Activated T-cell treated with anti-CD3 and anti-CD28 coated beads, Interleukin-2, amount 50 U/mL, for 72 hours (primary cell): ENCODE data around the gene PPM1H. TPM values are rescaled to one million over a fixed set of nuclear protein-coding genes. Genes with fewer than 3 reads are reported as not detected.

Experiments used
- ATAC-seq, 2 donors: fragments of 150-1000 bp; cut with Tn5 transposase; replicated peaks in 1 of 2; 2 replicates each; pipeline ENCODE4 v1.10.0; 2021; ENCODE audit warnings: moderate library complexity in 2 of 2, mild to moderate bottlenecking in 1 of 2
- DNase-seq, 2 donors: peaks; one replicate each; pipeline ENCODE4 v3.0.0; 2021 to 2022; ENCODE audit warnings: mixed read lengths in 1 of 2
- H3K27ac Mint-ChIP-seq: one replicate; pipeline ENCODE4 v1.8.0; 2022; ENCODE audit warnings: mild to moderate bottlenecking, moderate library complexity, mixed read lengths
- H3K27me3 Mint-ChIP-seq: one replicate; pipeline ENCODE4 v1.8.0; 2022; ENCODE audit warnings: low read depth, mixed read lengths
- H3K36me3 Mint-ChIP-seq, 2 donors: one replicate each; pipeline ENCODE4 v1.8.0; 2022; ENCODE audit warnings: mixed read lengths in 2 of 2, mild to moderate bottlenecking in 1 of 2; ENCODE audit not compliant: insufficient read depth in 2 of 2
- H3K4me1 Mint-ChIP-seq: one replicate; pipeline ENCODE4 v1.8.0; 2022; ENCODE audit warnings: low read depth, mixed read lengths
- H3K4me3 Mint-ChIP-seq, 2 donors: one replicate each; pipeline ENCODE4 v1.8.0; 2022; ENCODE audit warnings: mild to moderate bottlenecking in 2 of 2, mixed read lengths in 2 of 2, moderate library complexity in 2 of 2
- H3K9me3 Mint-ChIP-seq, 2 donors: one replicate each; pipeline ENCODE4 v1.8.0; 2022; ENCODE audit warnings: mixed read lengths in 2 of 2
- total RNA-seq, 2 donors: library from RNA; stranded (reverse); gene quantifications; one replicate each; pipeline ENCODE4 v1.2.3, GENCODE V29; 2022

PPM1H gene
- total RNA-seq, 2 donors from 2014 or later: not detected

GRCh38 chr12:62694632-62695031, 240.3 kb downstream of the PPM1H start:
- Mint-ChIP-seq H3K4me1 (no peaks in the 10 kb centered on the region), H3K9me3 (no peaks in the 10 kb centered on the region), H3K4me3 (no peak overlapping the region), H3K27ac (no peak overlapping the region), H3K36me3 (no peaks in the 10 kb centered on the region), H3K27me3 (peaks cover 7% of the 10 kb centered on the region)
- ATAC-seq (no peak), DNase-seq (no peak)

GRCh38 chr12:62694116-62694515, 240.8 kb downstream of the PPM1H start:
- no peaks in the 10 kb centered on the region for H3K36me3 Mint-ChIP-seq
- H3K4me1 Mint-ChIP-seq: no peaks in the 10 kb centered on the region
- no peak overlapping the region for H3K27ac Mint-ChIP-seq
- DNase-seq (no peak), ATAC-seq (no peak)
- peaks cover 7% of the 10 kb centered on the region for H3K27me3 Mint-ChIP-seq
- no peak overlapping the region for H3K4me3 Mint-ChIP-seq
- no peaks in the 10 kb centered on the region for H3K9me3 Mint-ChIP-seq

- DNase-seq: no peak
- ATAC-seq: no peak
- no peaks in the 10 kb centered on the region for H3K9me3 Mint-ChIP-seq
- H3K4me1 Mint-ChIP-seq: no peaks in the 10 kb centered on the region
- H3K36me3 Mint-ChIP-seq: no peaks in the 10 kb centered on the region
- H3K4me3 Mint-ChIP-seq: no peak overlapping the region
- H3K27me3 Mint-ChIP-seq: peaks cover 7% of the 10 kb centered on the region
- no peak overlapping the region for H3K27ac Mint-ChIP-seq
These were observed 241.4 kb downstream of the PPM1H start for GRCh38 chr12:62693376-62694050.

- Mint-ChIP-seq H3K27me3 (peaks cover 7% of the 10 kb centered on the region), H3K9me3 (no peaks in the 10 kb centered on the region), H3K36me3 (no peaks in the 10 kb centered on the region), H3K4me1 (no peaks in the 10 kb centered on the region), H3K27ac (no peak overlapping the region), H3K4me3 (no peak overlapping the region)
- ATAC-seq (no peak), DNase-seq (no peak)
These were observed 242.1 kb downstream of the PPM1H start for GRCh38 chr12:62692884-62693283.

DNA sequence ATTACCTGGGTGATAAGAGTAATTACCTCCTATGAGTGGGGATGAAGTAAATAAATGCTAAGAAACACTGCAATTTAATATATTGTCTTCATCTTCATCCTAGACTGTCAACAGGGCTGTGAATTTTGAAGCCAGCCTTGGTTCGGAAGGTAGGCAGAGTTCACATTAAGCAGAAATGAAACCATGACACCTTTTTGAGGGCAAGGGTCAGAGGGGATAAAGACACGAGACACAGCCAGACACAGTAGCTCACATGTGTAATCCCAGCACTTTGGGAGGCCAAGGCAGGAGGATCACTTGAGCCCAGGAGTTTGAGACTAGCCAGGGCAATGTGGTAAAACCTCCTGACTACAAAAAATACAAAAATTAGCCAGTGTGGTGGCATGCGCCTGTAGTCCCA, 243.6 kb downstream of the PPM1H start:
- H3K27ac Mint-ChIP-seq: no peak overlapping the region
- no peaks in the 10 kb centered on the region for H3K9me3 Mint-ChIP-seq
- H3K27me3 Mint-ChIP-seq: peaks cover 7% of the 10 kb centered on the region
- H3K4me1 Mint-ChIP-seq: no peaks in the 10 kb centered on the region
- no peak overlapping the region for H3K4me3 Mint-ChIP-seq
- ATAC-seq (no peak), DNase-seq (no peak)
- no peaks in the 10 kb centered on the region for H3K36me3 Mint-ChIP-seq

GRCh38 chr12:62689042-62689839, 245.7 kb downstream of the PPM1H start:
- no peak overlapping the region for H3K27ac Mint-ChIP-seq
- no peak overlapping the region for H3K4me3 Mint-ChIP-seq
- no peaks in the 10 kb centered on the region for H3K4me1 Mint-ChIP-seq
- H3K36me3 Mint-ChIP-seq: no peaks in the 10 kb centered on the region
- peaks cover 7% of the 10 kb centered on the region for H3K27me3 Mint-ChIP-seq
- ATAC-seq (no peak), DNase-seq (no peak)
- H3K9me3 Mint-ChIP-seq: no peaks in the 10 kb centered on the region

GRCh38 chr12:62686938-62687337, 248.0 kb downstream of the PPM1H start:
- Mint-ChIP-seq H3K4me3 (no peak overlapping the region), H3K27ac (no peak overlapping the region), H3K36me3 (no peaks in the 10 kb centered on the region), H3K9me3 (no peaks in the 10 kb centered on the region), H3K4me1 (no peaks in the 10 kb centered on the region), H3K27me3 (peaks cover 11% of the 10 kb centered on the region)
- ATAC-seq: no peak
- DNase-seq: no peak

DNA sequence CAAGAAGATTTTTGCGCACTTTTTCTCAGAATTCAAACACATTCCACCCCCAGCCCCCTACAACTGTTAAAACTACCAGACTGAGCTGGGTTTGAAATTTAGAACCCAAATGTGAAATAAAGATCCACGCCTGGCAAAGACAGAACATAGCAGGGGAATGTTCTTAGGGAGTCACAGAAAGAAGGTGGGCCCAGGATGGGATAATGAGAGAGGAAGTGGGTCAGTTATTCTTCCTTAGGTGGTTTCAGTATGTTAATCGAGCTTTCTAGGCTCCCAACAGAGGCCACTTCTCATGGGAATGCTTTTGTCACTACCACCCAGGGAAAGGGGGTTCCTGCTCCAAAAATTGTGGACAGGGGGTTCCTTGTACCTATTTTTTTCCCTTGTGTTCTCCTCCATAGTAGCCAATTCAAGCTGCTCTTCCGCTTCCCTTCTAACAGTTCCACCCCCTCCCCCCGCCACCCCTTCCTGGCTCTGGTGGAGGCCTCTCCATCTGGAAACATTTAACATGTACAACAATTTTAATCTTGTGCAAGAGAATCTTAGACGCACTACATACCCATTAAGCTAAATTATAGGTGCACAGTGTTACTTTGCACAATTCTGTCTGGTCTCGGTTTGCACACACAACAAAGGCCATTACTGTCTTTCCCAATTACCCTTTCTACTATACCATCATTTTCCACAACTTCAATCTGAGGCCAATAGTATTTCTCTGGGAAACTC, 250.2 kb downstream of the PPM1H start:
- H3K27ac Mint-ChIP-seq: no peak overlapping the region
- H3K27me3 Mint-ChIP-seq: peaks cover 20% of the 10 kb centered on the region
- no peaks in the 10 kb centered on the region for H3K9me3 Mint-ChIP-seq
- DNase-seq (no peak), ATAC-seq (no peak)
- H3K4me1 Mint-ChIP-seq: no peaks in the 10 kb centered on the region
- H3K4me3 Mint-ChIP-seq: no peak overlapping the region
- no peaks in the 10 kb centered on the region for H3K36me3 Mint-ChIP-seq

- Mint-ChIP-seq H3K27me3 (peaks cover 21% of the 10 kb centered on the region), H3K27ac (no peak overlapping the region)
- ATAC-seq: no peak
These were observed 251.0 kb downstream of the PPM1H start for GRCh38 chr12:62683776-62684569.

GRCh38 chr12:62681306-62681705, 253.6 kb downstream of the PPM1H start:
- Mint-ChIP-seq H3K36me3 (no peaks in the 10 kb centered on the region), H3K27ac (no peak overlapping the region), H3K4me3 (no peak overlapping the region), H3K4me1 (no peaks in the 10 kb centered on the region), H3K9me3 (peaks cover 0 to 4% of the 10 kb centered on the region in 2 donors), H3K27me3 (peaks cover 21% of the 10 kb centered on the region)
- ATAC-seq: no peak
- no peak for DNase-seq

More at GRCh38 chr12:62683776-62684569, 251.0 kb downstream of the PPM1H start:
- H3K36me3 Mint-ChIP-seq: no peaks in the 10 kb centered on the region
- no peak overlapping the region for H3K4me3 Mint-ChIP-seq
- H3K9me3 Mint-ChIP-seq: no peaks in the 10 kb centered on the region
- H3K4me1 Mint-ChIP-seq: no peaks in the 10 kb centered on the region
- no peak for DNase-seq

GRCh38 chr12:62679608-62680007, 255.3 kb downstream of the PPM1H start:
- H3K4me3 Mint-ChIP-seq: no peak overlapping the region
- DNase-seq (no peak), ATAC-seq (no peak)
- H3K9me3 Mint-ChIP-seq: peaks cover 0 to 4% of the 10 kb centered on the region in 2 donors
- peaks cover 21% of the 10 kb centered on the region for H3K27me3 Mint-ChIP-seq
- H3K27ac Mint-ChIP-seq: no peak overlapping the region
- H3K36me3 Mint-ChIP-seq: no peaks in the 10 kb centered on the region
- H3K4me1 Mint-ChIP-seq: no peaks in the 10 kb centered on the region

DNA sequence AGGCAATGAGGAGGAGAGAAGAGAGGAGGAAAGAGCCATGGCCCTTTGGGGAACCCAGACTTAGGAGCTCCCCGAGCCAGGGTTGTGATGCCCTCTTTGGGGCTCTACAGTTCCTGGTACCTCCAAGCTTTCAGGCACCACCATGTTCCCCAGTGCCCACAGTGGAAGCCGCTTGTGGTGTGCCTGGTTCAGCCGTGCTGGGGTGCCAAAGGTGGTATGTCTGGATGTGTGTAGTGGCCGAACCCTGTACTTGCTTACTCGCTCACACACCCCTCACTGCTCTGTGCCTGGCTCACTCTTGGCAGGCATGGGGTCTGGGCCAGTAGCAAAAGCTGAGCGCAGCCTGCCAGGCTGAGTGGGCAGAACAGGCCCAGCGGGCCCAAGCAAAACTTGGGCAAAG, 257.6 kb downstream of the PPM1H start:
- no peaks in the 10 kb centered on the region for H3K36me3 Mint-ChIP-seq
- peaks cover 0 to 4% of the 10 kb centered on the region in 2 donors for H3K9me3 Mint-ChIP-seq
- ATAC-seq (no peak), DNase-seq (no peak)
- H3K4me3 Mint-ChIP-seq: no peak overlapping the region
- no peaks in the 10 kb centered on the region for H3K4me1 Mint-ChIP-seq
- peaks cover 21% of the 10 kb centered on the region for H3K27me3 Mint-ChIP-seq
- H3K27ac Mint-ChIP-seq: no peak overlapping the region
